GM19468 (cell line): ENCODE data around the gene USP36.
A peak's percentile ranks its signal among the peaks of the same experiment; 100 is the strongest.
"Not testable (repeated sequence)": the region's sequence is repeated elsewhere in the genome, so short reads cannot be mapped to it uniquely, and the experiment has no call there.

Experiments
- ATAC-seq: cut with Tn5 transposase; IDR thresholded peaks from one replicate; pipeline ENCODE4 v1.9.1; 2021; ENCODE audit warnings: mild to moderate bottlenecking, moderate library complexity, moderate number of reproducible peaks; ENCODE audit not compliant: unreplicated experiment; ENCODE audit errors: extremely low read depth

Gene USP36

DNA sequence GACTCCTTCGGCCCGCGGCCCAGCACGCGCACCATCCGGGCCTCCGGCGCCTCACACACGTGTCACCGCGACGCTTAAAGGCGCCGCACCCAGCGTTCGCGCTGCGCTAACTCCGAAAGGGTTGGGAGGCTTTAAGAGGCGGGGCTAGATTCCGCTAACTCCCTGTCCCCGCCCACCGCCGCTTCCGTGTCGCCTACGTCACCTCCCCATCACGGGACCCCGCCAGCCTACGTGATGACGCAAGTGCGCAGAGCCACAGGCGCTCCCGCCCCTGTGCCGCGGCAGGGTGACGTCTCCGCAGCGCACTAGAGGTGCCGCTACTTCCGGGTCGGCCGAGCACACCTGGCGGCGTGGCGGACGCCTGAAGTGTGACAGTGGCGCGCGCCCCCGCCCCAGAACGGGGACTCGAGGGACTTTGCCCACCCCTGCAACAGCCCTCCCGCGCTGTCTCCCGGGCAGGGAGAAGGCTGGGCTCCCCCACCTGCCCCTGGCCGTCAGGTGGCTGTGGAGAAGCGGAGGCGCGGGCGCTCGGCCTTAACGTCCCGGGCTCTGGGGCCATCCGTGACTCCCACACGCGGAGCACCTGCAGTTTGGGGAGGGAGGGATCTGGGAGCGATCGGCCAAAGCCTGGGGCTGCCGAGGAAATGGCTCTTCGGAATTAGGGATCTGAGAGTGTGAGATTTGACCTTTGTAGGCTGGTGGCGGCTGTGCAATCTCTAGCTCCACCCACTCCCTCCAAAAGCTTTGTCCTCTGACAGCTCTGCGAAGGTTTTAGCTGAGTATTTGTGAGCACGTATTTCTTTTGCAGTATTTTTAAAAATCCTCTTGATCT lies at the start of gene USP36:
Gene USP36, minus strand, starts transcription at position 35 of the 832 bp plus-strand sequence. CDS start 4,451 bp downstream, outside the sequence.
- peak; percentile 81 for ATAC-seq

GRCh38 chr17:78890096-78890495 lies 49.5 kb upstream of the USP36 start:
- ATAC-seq, result not testable (repeated sequence)

- ATAC-seq, result no peak
Observed at GRCh38 chr17:78889531-78889930, 48.9 kb upstream of the USP36 start.

- ATAC-seq, result no peak
Observed at GRCh38 chr17:78888941-78889518, 48.4 kb upstream of the USP36 start.

DNA sequence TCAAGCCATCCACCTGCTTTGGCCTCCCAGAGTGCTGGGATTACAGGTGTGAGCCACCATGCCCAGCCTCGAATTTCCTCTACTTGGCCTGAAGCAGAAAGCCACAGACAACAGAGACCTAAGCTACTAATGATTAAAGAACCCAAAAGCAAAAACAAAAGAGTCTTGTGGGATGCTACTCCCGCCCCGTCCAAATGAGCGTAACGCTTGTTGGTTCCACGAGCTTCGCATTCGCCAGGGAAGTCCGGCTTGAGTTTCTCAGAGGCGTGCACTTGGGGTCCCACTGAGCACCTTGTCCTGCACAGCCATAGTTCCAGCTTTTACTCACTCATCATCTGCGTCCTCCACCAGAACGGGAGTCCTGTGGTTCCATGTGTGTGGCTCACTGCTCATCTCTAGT lies 46.3 kb upstream of the USP36 start:
- ATAC-seq, result no peak

DNA sequence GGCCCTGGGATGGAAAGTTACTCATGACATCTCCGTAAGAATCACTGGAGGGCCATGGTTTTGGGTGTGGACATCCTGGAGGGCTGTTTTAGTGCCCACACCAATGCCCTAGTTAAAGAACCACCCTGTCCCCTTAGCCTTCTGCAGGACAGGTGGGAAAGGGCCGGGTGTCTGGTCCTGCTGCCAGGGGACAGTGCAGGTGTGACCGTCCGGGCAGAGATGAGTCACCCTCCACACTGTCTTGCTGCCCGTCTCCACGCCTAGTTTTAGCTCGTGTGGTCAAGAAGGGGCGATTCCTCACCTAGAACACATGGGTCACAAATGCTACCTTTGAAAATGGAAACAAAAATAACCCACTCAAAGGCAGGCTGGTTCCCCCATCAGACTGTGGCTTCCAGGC lies 45.3 kb upstream of the USP36 start:
- ATAC-seq, result no peak

- ATAC-seq, result no peak
Observed at GRCh38 chr17:78884876-78885667, 44.5 kb upstream of the USP36 start.

GRCh38 chr17:78884148-78884825 lies 43.7 kb upstream of the USP36 start:
- no peak for ATAC-seq

DNA sequence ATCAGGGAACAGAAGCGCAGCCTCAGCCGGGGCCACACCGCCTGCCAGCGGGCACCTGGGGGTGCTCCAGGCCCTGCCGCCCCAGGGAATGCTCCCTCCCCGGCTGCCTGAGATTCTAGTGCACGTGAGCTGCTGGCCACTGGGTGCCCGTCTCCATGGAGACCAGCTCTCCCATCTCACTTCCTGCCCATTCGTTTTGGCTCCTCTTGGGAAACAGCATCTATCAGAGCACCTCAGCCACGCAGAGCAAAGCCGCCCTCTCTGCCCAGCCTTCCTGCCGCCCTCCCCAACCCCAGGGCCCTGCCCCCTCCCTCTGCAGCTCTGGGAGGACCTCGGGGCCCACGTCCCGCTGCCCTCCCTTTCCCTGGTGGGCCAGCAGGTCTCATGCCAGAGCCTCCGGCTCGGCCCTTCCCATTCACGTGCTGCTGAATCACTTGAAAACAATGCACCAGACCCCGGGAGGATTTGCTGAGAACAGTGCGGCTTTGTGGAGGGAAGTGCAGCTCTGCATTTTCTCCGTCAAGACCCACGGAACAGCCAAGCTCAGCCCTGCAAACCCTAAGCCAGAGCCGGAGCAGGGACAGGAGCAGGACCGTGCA lies 43.0 kb upstream of the USP36 start:
- ATAC-seq, result no peak

GRCh38 chr17:78883089-78883532 lies 42.5 kb upstream of the USP36 start:
- no peak for ATAC-seq

DNA sequence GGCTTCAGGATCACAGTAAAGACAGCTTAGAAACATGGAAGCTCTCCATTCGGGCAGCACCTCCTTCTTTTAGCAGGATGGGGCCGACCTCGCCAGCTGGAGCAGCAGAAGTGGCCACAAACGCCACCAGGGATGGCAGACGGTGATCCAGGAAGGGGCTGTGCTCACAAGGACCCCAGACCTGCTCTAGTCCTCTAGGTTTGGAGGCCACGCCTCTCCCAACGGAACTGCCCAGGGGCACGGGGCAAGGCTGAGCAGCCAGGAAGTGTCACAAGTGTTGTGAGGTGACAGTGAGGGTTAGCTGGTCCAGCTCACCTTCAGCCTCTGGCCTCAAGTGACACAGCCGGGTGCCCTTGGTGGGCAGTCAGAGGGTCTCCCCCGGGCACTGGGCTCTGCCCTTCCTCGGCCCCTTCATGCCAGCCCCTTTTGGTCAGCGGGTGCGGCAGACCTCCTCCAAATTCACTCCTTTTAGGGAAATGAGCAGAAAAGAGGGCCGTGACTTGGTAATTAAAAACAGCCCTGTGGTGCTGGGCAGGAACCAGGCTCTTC lies 42.0 kb upstream of the USP36 start:
- no peak for ATAC-seq

GRCh38 chr17:78879635-78880186 lies 39.1 kb upstream of the USP36 start:
- no peak for ATAC-seq

DNA sequence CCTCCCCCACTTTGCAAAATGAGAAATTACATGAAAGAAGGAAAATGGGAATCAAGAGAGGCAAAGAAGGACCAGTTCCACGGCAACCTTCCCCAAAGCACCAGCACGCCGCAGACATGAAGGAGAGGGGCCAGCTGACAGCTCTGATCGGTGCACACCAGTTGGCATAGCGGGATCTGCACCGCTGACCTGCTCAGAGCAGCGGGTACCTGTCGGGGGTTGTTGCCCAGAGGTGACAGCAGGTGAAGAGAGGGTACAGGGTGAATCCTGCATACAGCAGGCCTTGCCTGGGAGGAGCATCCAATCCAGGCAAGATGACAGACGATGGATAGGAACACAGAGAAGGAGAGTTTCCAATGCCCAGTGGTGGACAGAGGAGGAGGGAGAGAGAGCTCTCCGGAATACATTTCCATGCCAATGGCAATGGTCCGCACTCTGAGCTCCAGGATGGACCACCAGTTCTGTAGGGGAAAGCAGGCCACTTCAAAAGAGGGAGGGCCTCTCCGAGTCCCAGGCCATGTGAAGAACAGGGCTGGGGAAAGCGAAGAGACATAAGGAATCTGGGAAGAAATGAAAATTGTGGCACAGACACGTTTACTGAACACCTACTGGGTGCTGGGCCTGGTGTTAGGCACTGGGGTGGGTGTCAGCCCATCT lies 38.4 kb upstream of the USP36 start:
- ATAC-seq, result no peak

- no peak for ATAC-seq
Observed at GRCh38 chr17:78878261-78878660, 37.6 kb upstream of the USP36 start.

DNA sequence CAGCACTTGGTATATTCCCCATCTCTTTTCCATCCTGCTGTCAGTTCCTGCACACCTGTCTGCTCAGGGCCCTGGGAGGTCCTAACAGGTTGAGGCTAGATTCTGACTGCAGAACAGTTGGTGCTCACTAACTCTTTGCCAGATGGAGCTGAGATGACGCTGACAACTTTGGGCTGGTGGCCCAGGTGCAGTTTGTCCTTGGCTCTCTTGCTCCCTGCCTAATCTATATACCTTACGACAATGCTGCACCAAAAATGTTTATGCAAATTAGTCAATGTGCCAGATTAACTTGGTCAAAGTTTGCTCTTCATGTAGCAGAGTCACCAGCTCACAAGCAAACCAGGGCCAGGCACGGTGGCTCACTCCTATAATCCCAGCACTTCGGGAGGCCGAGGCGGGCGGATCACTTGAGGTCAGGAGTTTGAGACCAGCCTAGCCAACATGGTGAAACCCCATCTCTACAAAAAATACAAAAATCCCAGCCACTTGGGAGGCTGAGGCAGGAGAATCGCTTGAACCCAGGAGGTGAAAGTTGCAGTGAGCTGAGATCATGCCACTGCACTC lies 36.4 kb upstream of the USP36 start:
- ATAC-seq, result not testable (repeated sequence)

GRCh38 chr17:78876094-78876597 lies 35.5 kb upstream of the USP36 start:
- ATAC-seq, result no peak

- ATAC-seq, result no peak
Observed at GRCh38 chr17:78875363-78876093, 34.9 kb upstream of the USP36 start.
